HL-60 (cell line): ENCODE data around the gene RASAL1.

Source experiments
- DNase-seq, 2 experiments: peaks; one replicate each; pipeline ENCODE4 v3.0.0-alpha.2; 2010 to 2020; ENCODE audit warnings: low read depth in 1 of 2, low spot score in 1 of 2
- H3K27ac ChIP-seq: fragments of 250-450 bp; sonication (Bioruptor Pico); replicated peaks from 2 replicates; pipeline ENCODE4 v1.5.1; 2020; ENCODE audit warnings: mild to moderate bottlenecking, moderate library complexity
- H3K27me3 ChIP-seq: fragments of 250-450 bp; sonication (Bioruptor Pico); 2 replicates; pipeline ENCODE4 v1.5.1; 2021; ENCODE audit warnings: mild to moderate bottlenecking, moderate library complexity; ENCODE audit not compliant: insufficient read depth, poor library complexity, severe bottlenecking
- H3K4me3 ChIP-seq: replicated peaks from 2 replicates; pipeline ENCODE4 v1.5.1; 2011; ENCODE audit warnings: mild to moderate bottlenecking, control low read depth, low read length; ENCODE audit not compliant: insufficient read depth
- GABPA ChIP-seq: IDR thresholded peaks from 2 replicates; pipeline ENCODE4 v1.6.1; 2012; ENCODE audit warnings: low read depth
- POLR2AphosphoS5 ChIP-seq: IDR thresholded peaks from 2 replicates; pipeline ENCODE4 v1.6.1; 2012; ENCODE audit warnings: low read depth
- SPI1 ChIP-seq: IDR thresholded peaks from 2 replicates; pipeline ENCODE4 v1.6.1; 2012; ENCODE audit warnings: low read depth, mild to moderate bottlenecking, borderline replicate concordance
- TF ChIP-seq, protein P1 (sequence below): IDR thresholded peaks from one replicate; pipeline ENCODE4 v1.5.1; 2011; ENCODE audit warnings: low read length, control low read depth, inconsistent platforms; ENCODE audit not compliant: insufficient read depth
- TF ChIP-seq, protein P2 (sequence below): IDR thresholded peaks from 2 replicates; pipeline ENCODE4 v1.6.1; 2012; ENCODE audit warnings: low read depth; ENCODE audit not compliant: insufficient replicate concordance

RASAL1 gene

DNA sequence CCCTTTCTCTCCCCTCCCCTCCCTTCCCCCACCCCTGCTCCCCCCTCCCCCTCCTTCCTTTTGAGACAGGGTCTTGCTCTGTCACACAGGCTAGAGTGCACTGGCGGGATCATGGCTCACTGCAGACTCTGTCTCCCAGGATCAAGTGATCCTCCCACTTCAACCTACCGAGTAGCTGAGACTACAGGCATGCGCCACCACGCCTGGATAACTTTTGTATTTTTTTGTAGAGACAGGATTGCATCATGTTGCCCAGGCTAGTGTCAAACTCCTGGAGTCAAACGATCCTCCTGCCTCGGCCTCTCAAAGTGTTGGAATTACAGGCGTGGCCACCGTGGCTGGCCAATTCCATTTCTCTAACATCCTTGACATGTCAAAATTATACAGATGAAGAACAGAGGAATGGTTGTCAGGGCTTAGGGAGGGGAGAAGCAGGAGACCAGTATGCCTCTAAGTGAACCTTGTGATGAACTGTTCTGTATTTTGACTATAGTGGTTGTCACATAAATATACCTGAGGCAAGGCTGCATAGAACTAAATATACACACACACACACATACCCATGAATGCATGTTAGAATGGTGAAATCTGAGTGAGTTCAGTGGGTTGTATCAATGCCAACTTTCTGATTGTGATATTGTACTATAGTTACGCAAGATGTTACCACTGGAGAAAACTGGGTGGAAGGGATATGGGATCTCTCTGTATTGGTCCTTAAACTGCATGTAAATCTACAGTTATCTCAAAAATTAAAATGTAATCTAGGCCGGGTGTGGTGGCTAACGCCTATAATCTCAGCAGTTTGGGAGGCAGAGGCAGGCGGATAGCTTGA is 10.4 kb upstream of the RASAL1 start:
- DNase-seq = no peak
- H3K27ac ChIP-seq = no peak overlapping the region
- no peak overlapping the region for H3K4me3 ChIP-seq
- TF ChIP-seq SPI1 (no peak), POLR2AphosphoS5 (no peak), GABPA (no peak)
- TF ChIP-seq, protein P1, sequence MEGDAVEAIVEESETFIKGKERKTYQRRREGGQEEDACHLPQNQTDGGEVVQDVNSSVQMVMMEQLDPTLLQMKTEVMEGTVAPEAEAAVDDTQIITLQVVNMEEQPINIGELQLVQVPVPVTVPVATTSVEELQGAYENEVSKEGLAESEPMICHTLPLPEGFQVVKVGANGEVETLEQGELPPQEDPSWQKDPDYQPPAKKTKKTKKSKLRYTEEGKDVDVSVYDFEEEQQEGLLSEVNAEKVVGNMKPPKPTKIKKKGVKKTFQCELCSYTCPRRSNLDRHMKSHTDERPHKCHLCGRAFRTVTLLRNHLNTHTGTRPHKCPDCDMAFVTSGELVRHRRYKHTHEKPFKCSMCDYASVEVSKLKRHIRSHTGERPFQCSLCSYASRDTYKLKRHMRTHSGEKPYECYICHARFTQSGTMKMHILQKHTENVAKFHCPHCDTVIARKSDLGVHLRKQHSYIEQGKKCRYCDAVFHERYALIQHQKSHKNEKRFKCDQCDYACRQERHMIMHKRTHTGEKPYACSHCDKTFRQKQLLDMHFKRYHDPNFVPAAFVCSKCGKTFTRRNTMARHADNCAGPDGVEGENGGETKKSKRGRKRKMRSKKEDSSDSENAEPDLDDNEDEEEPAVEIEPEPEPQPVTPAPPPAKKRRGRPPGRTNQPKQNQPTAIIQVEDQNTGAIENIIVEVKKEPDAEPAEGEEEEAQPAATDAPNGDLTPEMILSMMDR = no peak
- TF ChIP-seq, protein P2, sequence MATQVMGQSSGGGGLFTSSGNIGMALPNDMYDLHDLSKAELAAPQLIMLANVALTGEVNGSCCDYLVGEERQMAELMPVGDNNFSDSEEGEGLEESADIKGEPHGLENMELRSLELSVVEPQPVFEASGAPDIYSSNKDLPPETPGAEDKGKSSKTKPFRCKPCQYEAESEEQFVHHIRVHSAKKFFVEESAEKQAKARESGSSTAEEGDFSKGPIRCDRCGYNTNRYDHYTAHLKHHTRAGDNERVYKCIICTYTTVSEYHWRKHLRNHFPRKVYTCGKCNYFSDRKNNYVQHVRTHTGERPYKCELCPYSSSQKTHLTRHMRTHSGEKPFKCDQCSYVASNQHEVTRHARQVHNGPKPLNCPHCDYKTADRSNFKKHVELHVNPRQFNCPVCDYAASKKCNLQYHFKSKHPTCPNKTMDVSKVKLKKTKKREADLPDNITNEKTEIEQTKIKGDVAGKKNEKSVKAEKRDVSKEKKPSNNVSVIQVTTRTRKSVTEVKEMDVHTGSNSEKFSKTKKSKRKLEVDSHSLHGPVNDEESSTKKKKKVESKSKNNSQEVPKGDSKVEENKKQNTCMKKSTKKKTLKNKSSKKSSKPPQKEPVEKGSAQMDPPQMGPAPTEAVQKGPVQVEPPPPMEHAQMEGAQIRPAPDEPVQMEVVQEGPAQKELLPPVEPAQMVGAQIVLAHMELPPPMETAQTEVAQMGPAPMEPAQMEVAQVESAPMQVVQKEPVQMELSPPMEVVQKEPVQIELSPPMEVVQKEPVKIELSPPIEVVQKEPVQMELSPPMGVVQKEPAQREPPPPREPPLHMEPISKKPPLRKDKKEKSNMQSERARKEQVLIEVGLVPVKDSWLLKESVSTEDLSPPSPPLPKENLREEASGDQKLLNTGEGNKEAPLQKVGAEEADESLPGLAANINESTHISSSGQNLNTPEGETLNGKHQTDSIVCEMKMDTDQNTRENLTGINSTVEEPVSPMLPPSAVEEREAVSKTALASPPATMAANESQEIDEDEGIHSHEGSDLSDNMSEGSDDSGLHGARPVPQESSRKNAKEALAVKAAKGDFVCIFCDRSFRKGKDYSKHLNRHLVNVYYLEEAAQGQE = no peak
- no peaks in the 10 kb centered on the region for H3K27me3 ChIP-seq

DNA sequence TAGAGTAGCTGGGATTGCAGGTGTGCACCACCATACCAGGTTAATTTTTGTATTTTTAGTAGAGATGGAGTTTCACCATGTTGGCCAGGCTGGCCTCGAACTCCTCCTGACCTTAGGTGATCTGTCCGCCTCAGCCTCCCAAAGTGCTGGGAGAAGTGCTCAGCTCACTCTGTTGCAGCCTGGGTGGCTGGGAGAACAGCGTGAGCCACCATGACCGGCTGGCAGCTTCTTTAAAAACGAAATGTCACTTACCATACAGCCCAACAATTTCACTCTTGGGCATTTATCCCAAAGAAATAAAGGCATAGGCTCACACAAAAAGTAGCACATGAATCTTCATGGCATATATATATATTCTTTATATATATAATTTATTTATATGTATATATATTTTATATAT is 9.2 kb upstream of the RASAL1 start:
- Histone ChIP-seq H3K4me3 (no peak overlapping the region), H3K27ac (0 out of 2 replicates have a peak overlapping the region, but pooled peaks have one; percentile 16), H3K27me3 (no peaks in the 10 kb centered on the region)
- TF ChIP-seq POLR2AphosphoS5 (no peak), SPI1 (no peak), GABPA (no peak)
- TF ChIP-seq, protein P1 = no peak
- TF ChIP-seq, protein P2 = no peak
- DNase-seq = no peak

DNA sequence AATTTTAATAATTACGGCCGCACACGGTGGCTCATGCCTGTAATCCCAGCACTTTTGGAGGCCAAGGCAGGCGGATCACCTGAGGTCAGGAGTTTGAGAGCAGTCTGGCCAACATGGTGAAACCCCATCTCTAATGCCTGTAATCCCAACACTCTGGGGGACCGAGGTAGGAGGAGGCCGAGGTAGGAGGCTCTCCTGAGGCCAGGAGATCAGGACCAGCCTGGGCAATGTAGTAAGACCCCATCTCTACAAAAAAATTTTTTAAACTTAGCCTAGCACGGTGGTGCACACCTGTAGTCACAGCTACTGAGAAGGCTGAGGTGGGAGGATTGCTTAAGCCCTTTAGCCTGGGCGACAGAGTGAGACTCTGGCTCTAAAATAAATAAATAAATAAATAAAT is 8.4 kb upstream of the RASAL1 start:
- Histone ChIP-seq H3K4me3 (no peak overlapping the region), H3K27me3 (no peaks in the 10 kb centered on the region), H3K27ac (peak overlapping the region; percentile 97)
- no peak for DNase-seq
- TF ChIP-seq, protein P1 = no peak
- TF ChIP-seq, protein P2 = no peak
- TF ChIP-seq SPI1 = no peak
- TF ChIP-seq GABPA = no peak
- TF ChIP-seq POLR2AphosphoS5 = no peak
